Epithelial cell of esophagus (primary cell): ENCODE results near the gene RPL15.

Experiments used
- DNase-seq: peaks from one replicate; pipeline ENCODE4 v3.0.0; 2010; ENCODE audit warnings: low read depth
- H3K4me3 ChIP-seq: 2 replicates; pipeline ENCODE4 v1.5.1; 2011; ENCODE audit warnings: mild to moderate bottlenecking, low read length, control low read depth
- CTCF ChIP-seq: IDR thresholded peaks from 2 replicates; pipeline ENCODE4 v1.5.1; 2011; ENCODE audit warnings: low read depth, mild to moderate bottlenecking, low read length, control low read depth, inconsistent platforms; ENCODE audit not compliant: insufficient read depth; ENCODE audit errors: missing control alignments

The RPL15 gene

GRCh38 chr3:23920151-23920655 lies 3.3 kb downstream of the RPL15 start:
- no peak overlapping the region for H3K4me3 ChIP-seq
- no peak for TF ChIP-seq CTCF
- no peak for DNase-seq

- no peak for DNase-seq
- TF ChIP-seq CTCF, result no peak
- H3K4me3 ChIP-seq, result no peak overlapping the region
Observed at GRCh38 chr3:23921052-23921511, 4.2 kb downstream of the RPL15 start.

- TF ChIP-seq CTCF, result no peak
- DNase-seq, result no peak
- H3K4me3 ChIP-seq, result no peak overlapping the region
Observed at GRCh38 chr3:23923786-23924185, 6.9 kb downstream of the RPL15 start.

GRCh38 chr3:23926246-23926645 lies 9.3 kb downstream of the RPL15 start:
- no peak for TF ChIP-seq CTCF
- no peak overlapping the region for H3K4me3 ChIP-seq
- no peak for DNase-seq

GRCh38 chr3:23926736-23927135 lies 9.8 kb downstream of the RPL15 start:
- no peak for TF ChIP-seq CTCF
- no peak for DNase-seq

GRCh38 chr3:23928524-23928923 lies 11.6 kb downstream of the RPL15 start:
- peak; percentile 69 for DNase-seq
- H3K4me3 ChIP-seq, result no peak overlapping the region
- no peak for TF ChIP-seq CTCF

More at GRCh38 chr3:23926736-23927135, 9.8 kb downstream of the RPL15 start:
- H3K4me3 ChIP-seq, result no peak overlapping the region

- no peak for DNase-seq
- no peak for TF ChIP-seq CTCF
Observed at GRCh38 chr3:23931597-23931996, 14.7 kb downstream of the RPL15 start.

More at GRCh38 chr3:23931597-23931996, 14.7 kb downstream of the RPL15 start:
- H3K4me3 ChIP-seq, result no peak overlapping the region
